HCT116 (cell line): Measurements from ENCODE around the gene CCDC107. TPM values are rescaled to one million over a fixed set of nuclear protein-coding genes. Genes with fewer than 3 reads are reported as not detected.
A peak's percentile ranks its signal among the peaks of the same experiment; 100 is the strongest.

Source experiments
- ATAC-seq: fragments of 200-7000 bp; cut with Tn5 transposase; 2 replicates; pipeline ENCODE4 v1.9.1; 2020; ENCODE audit warnings: mild to moderate bottlenecking, moderate library complexity
- BruUV-seq: library from RNA; stranded (reverse); fragments of 400-500 nt; replicated peaks from 2 replicates; lab custom pipeline; 2021; lab: Mats Ljungman, UMichigan
- CTCF ChIA-PET: fragments of 300-600 bp; sonication (Branson Sonifier 250); formaldehyde crosslinking; loops from one replicate; lab custom pipeline; 2021; ENCODE audit warnings: antibody characterized with exemption; lab: Charles Lee
- POLR2A ChIA-PET: fragments of 300-600, 350-600 bp; sonication (Branson Sonifier 250); formaldehyde crosslinking; loops from one replicate; lab custom pipeline; 2021; ENCODE audit warnings: antibody characterized with exemption; lab: Charles Lee
- RAD21 ChIA-PET, 2 experiments: fragments of 300-600 bp; sonication (Branson Sonifier 250); formaldehyde crosslinking; loops; one replicate each; lab custom pipeline; 2023; ENCODE audit warnings: low total read pairs in 2 of 2; ENCODE audit not compliant: uncharacterized antibody in 2 of 2, unreplicated experiment in 2 of 2, low non-redundant PET in 1 of 2; lab: Charles Lee
- DNase-seq: peaks from one replicate; pipeline ENCODE4 v3.0.0-alpha.2; 2010; ENCODE audit warnings: low read depth, low spot score
- H2AFZ ChIP-seq: fragments of 200-600 bp; shearing (Covaris generic), sonication (generic); 2 replicates; pipeline ENCODE4 v1.6.1; 2017; ENCODE audit warnings: low read depth, mixed run types, mixed read lengths, antibody characterized with exemption, low read length; ENCODE audit not compliant: poor library complexity, severe bottlenecking
- H3K27ac ChIP-seq: 2 replicates; pipeline ENCODE4 v1.5.1; 2012; ENCODE audit warnings: low read depth, low read length
- H3K27me3 ChIP-seq: fragments of 200-600 bp; sonication (generic); 2 replicates; pipeline ENCODE4 v1.6.1; 2016; ENCODE audit warnings: mixed run types, low read length, mixed read lengths; ENCODE audit not compliant: insufficient read depth
- H3K36me3 ChIP-seq, 2 experiments: fragments of 200-500 bp in 1 of 2; fragments of 200-600 bp in 1 of 2; sonication (Bioruptor generic) in 1 of 2; sonication (generic) in 1 of 2; 2 replicates each; pipeline versions ENCODE4 v1.5.1 to v1.6.1; 2014 to 2016; ENCODE audit warnings: low read length in 2 of 2, inconsistent platforms in 1 of 2, mixed read lengths in 1 of 2, mixed run types in 1 of 2; ENCODE audit not compliant: insufficient read depth in 2 of 2, control insufficient read depth in 1 of 2
- H3K4me1 ChIP-seq, 2 experiments: fragments of 200-600 bp in 1 of 2; sonication (generic) in 1 of 2; 2 replicates each; pipeline versions ENCODE4 v1.5.1 to v1.6.1; 2012 to 2017; ENCODE audit warnings: low read length in 2 of 2, inconsistent platforms in 1 of 2, mild to moderate bottlenecking in 1 of 2, mixed read lengths in 1 of 2, mixed run types in 1 of 2, moderate library complexity in 1 of 2; ENCODE audit not compliant: insufficient read depth in 2 of 2, control insufficient read depth in 1 of 2
- H3K4me2 ChIP-seq: fragments of 200-600 bp; sonication (generic); 2 replicates; pipeline ENCODE4 v1.6.1; 2017; ENCODE audit warnings: mixed run types, low read length, mixed read lengths
- H3K4me3 ChIP-seq, 2 experiments: fragments of 200-600 bp in 1 of 2; sonication (generic) in 1 of 2; replicated peaks in 1 of 2; 2 replicates each; pipeline ENCODE4 v1.5.1; 2011 to 2016; ENCODE audit warnings: low read length in 2 of 2, control low read depth in 1 of 2, low read depth in 1 of 2, mild to moderate bottlenecking in 1 of 2, mixed read lengths in 1 of 2, mixed run types in 1 of 2
- H3K79me2 ChIP-seq: fragments of 200-600 bp; sonication (generic); 2 replicates; pipeline ENCODE4 v1.6.1; 2017; ENCODE audit warnings: mild to moderate bottlenecking, mixed run types, low read length, moderate library complexity, mixed read lengths; ENCODE audit not compliant: insufficient read depth
- H3K9ac ChIP-seq: fragments of 200-600 bp; sonication (generic); 2 replicates; pipeline ENCODE4 v1.6.1; 2016; ENCODE audit warnings: low read length, mixed read lengths
- H3K9me2 ChIP-seq: fragments of 200-600 bp; sonication (generic), shearing (Covaris generic); 2 replicates; pipeline ENCODE4 v1.6.1; 2017; ENCODE audit warnings: mixed run types, mild to moderate bottlenecking, moderate library complexity; ENCODE audit not compliant: insufficient read depth
- H3K9me3 ChIP-seq, 2 experiments: fragments of 200-500 bp in 1 of 2; fragments of 200-600 bp in 1 of 2; sonication (Bioruptor generic) in 1 of 2; sonication (generic) in 1 of 2; 2 replicates each; pipeline ENCODE4 v1.6.1; 2014 to 2017; ENCODE audit warnings: low read length in 2 of 2, mixed read lengths in 2 of 2, inconsistent platforms in 1 of 2, low read depth in 1 of 2, mild to moderate bottlenecking in 1 of 2, mixed run types in 1 of 2, moderate library complexity in 1 of 2; ENCODE audit not compliant: control insufficient read depth in 1 of 2, insufficient read depth in 1 of 2
- H4K20me1 ChIP-seq: fragments of 200-600 bp; sonication (generic), shearing (Covaris generic); 2 replicates; pipeline ENCODE4 v1.6.1; 2017; ENCODE audit warnings: mixed run types, mild to moderate bottlenecking, moderate library complexity; ENCODE audit not compliant: insufficient read depth
- CEBPB ChIP-seq: IDR thresholded peaks from 2 replicates; pipeline ENCODE4 v1.6.1; 2012; ENCODE audit warnings: low read depth
- ELF1 ChIP-seq: IDR thresholded peaks from 2 replicates; pipeline ENCODE4 v1.6.1; 2012; ENCODE audit warnings: low read depth, borderline replicate concordance
- FOSL1 ChIP-seq: IDR thresholded peaks from 2 replicates; pipeline ENCODE4 v1.6.1; 2012; ENCODE audit warnings: low read depth
- JUND ChIP-seq: IDR thresholded peaks from 2 replicates; pipeline ENCODE4 v1.6.1; 2012
- POLR2A ChIP-seq: IDR thresholded peaks from 2 replicates; pipeline ENCODE4 v1.7.0; 2011; ENCODE audit warnings: borderline replicate concordance; ENCODE audit not compliant: insufficient read depth, insufficient read length; ENCODE audit errors: extremely low read depth
- RAD21 ChIP-seq: IDR thresholded peaks from 2 replicates; pipeline ENCODE4 v1.6.1; 2012; ENCODE audit warnings: low read depth, mild to moderate bottlenecking
- YY1 ChIP-seq: IDR thresholded peaks from 2 replicates; pipeline ENCODE4 v1.6.1; 2011; ENCODE audit warnings: low read length, low read depth, moderate library complexity, mild to moderate bottlenecking; ENCODE audit not compliant: insufficient replicate concordance; ENCODE audit errors: extremely low read depth
- ZNF274 ChIP-seq: fragments of 200-500 bp; sonication (Bioruptor generic); IDR thresholded peaks from 2 replicates; pipeline ENCODE4 v1.6.1; 2014; ENCODE audit warnings: mild to moderate bottlenecking, low read depth, low read length, inconsistent platforms
- intact Hi-C: fragments of 100-400 bp; cut with micrococcal nuclease; formaldehyde crosslinking; loops from 2 replicates; pipeline ENCODE4 v1.10.0; 2022
- total RNA-seq: library from RNA; stranded (reverse); gene quantifications from one replicate; pipeline ENCODE4 v1.2.1, GENCODE V29; 2021; ENCODE audit not compliant: unreplicated experiment
- TF ChIP-seq, protein P1 (sequence below): IDR thresholded peaks from 2 replicates; pipeline ENCODE4 v1.6.1; 2011; ENCODE audit warnings: mild to moderate bottlenecking, low read length, moderate library complexity; ENCODE audit not compliant: insufficient replicate concordance; ENCODE audit errors: extremely low read depth
- TF ChIP-seq, protein P2 (sequence below): IDR thresholded peaks from 2 replicates; pipeline ENCODE4 v1.6.1; 2012
- TF ChIP-seq, protein P3 (sequence below), 3 experiments: fragments of 200-600 bp in 1 of 3; sonication (generic) in 1 of 3; IDR thresholded peaks in 2 of 3; conservative IDR thresholded peaks in 1 of 3; 2 replicates each; pipeline ENCODE4 v1.5.1; 2012 to 2017; ENCODE audit warnings: low read depth in 2 of 3, low read length in 2 of 3, antibody characterized with exemption in 1 of 3, borderline replicate concordance in 1 of 3, control low read depth in 1 of 3, mild to moderate bottlenecking in 1 of 3, mixed read lengths in 1 of 3, mixed run types in 1 of 3, moderate library complexity in 1 of 3; ENCODE audit not compliant: insufficient read depth in 1 of 3

The CCDC107 gene
- total RNA-seq, 1 experiment from 2014 or later = 11.1 TPM

DNA sequence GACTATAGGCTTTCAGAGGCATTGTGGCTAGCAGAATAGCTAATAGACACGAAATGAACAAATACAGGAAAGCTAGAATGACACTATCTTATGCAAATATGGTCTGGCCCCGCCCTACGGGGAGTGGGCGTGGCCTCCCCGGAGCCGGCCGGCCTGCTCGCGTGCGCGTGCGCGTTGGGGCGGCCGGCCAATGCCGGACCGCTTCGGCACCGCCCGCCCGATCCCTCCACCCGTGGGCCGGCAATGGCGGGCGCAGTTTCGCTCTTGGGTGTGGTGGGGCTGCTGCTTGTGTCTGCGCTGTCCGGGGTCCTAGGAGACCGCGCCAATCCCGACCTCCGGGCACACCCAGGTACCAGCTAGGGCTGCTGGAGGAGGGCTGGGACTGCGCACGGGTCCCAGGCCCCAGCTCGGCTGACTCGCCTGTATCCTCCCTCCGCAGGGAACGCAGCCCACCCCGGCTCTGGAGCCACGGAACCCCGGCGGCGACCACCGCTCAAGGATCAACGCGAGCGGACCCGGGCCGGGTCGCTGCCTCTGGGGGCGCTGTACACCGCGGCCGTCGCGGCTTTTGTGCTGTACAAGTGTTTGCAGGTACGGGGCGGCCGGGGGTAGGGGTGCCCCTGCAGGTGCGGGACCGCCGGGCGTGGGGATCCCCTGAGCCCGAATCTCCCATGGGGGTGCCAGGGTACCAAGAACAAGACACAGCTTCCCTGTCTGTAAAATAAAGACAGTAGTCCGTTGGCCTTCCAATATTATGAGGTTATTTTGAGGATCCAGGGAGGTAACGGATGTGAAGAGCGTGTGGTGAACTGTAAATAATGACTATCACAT, at the start of gene CCDC107 (continued):
- TF ChIP-seq, protein P1, sequence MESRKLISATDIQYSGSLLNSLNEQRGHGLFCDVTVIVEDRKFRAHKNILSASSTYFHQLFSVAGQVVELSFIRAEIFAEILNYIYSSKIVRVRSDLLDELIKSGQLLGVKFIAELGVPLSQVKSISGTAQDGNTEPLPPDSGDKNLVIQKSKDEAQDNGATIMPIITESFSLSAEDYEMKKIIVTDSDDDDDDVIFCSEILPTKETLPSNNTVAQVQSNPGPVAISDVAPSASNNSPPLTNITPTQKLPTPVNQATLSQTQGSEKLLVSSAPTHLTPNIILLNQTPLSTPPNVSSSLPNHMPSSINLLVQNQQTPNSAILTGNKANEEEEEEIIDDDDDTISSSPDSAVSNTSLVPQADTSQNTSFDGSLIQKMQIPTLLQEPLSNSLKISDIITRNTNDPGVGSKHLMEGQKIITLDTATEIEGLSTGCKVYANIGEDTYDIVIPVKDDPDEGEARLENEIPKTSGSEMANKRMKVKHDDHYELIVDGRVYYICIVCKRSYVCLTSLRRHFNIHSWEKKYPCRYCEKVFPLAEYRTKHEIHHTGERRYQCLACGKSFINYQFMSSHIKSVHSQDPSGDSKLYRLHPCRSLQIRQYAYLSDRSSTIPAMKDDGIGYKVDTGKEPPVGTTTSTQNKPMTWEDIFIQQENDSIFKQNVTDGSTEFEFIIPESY = no peak
- TF ChIP-seq POLR2A (peak; percentile 74), CEBPB (no peak), RAD21 (no peak), JUND (no peak), YY1 (peak; percentile 87)
- TF ChIP-seq, all 23 proteins: peak for 5

DNA sequence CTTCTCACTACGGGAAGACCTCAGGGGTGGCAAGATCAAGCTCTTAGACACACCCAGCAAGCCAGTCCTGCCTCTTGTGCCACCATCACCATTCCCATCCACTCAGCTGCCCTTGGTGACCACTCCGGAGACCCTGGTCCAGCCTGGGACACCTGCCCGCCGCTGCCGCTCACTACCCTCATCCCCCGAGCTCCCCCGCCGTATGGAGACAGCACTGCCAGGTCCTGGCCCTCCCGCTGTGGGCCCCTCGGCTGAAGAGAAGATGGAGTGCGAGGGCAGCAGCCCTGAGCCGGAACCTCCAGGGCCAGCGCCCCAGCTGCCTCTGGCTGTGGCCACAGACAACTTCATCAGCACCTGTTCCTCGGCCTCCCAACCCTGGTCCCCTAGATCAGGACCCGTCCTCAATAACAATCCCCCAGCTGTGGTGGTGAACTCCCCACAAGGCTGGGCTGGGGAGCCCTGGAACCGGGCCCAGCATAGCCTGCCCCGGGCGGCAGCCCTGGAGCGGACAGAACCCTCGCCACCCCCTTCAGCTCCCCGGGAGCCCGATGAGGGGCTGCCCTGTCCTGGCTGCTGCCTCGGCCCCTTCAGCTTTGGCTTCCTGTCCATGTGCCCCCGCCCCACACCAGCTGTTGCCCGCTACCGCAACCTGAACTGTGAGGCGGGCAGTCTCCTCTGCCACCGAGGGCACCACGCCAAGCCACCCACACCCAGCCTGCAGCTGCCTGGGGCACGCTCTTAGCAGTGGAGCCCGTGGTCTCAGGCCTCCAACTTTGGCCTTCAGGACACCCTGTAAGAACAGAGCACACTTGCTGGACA, 48.9 kb upstream of the CCDC107 start:
- H3K4me1 ChIP-seq = peaks cover 6 to 19% of the 10 kb centered on the region in 2 experiments; a peak in 3 of 4 replicates
- DNase-seq = no peak
- intact Hi-C loops = no loop called here
- no peaks in the 10 kb centered on the region for H4K20me1 ChIP-seq
- no peak overlapping the region for H3K4me2 ChIP-seq
- no TSS peak for BruUV-seq
- H3K27ac ChIP-seq = no peak overlapping the region
- no peaks in the 10 kb centered on the region for H3K9me2 ChIP-seq
- TF ChIP-seq JUND = no peak
- TF ChIP-seq, protein P2, sequence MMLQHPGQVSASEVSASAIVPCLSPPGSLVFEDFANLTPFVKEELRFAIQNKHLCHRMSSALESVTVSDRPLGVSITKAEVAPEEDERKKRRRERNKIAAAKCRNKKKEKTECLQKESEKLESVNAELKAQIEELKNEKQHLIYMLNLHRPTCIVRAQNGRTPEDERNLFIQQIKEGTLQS = no peak
- TF ChIP-seq FOSL1 = no peak
- no peak for TF ChIP-seq RAD21
- no peak for TF ChIP-seq ELF1
- TF ChIP-seq POLR2A = no peak
- TF ChIP-seq, protein P1 = no peak
- no peak for TF ChIP-seq ZNF274
- TF ChIP-seq, protein P3, sequence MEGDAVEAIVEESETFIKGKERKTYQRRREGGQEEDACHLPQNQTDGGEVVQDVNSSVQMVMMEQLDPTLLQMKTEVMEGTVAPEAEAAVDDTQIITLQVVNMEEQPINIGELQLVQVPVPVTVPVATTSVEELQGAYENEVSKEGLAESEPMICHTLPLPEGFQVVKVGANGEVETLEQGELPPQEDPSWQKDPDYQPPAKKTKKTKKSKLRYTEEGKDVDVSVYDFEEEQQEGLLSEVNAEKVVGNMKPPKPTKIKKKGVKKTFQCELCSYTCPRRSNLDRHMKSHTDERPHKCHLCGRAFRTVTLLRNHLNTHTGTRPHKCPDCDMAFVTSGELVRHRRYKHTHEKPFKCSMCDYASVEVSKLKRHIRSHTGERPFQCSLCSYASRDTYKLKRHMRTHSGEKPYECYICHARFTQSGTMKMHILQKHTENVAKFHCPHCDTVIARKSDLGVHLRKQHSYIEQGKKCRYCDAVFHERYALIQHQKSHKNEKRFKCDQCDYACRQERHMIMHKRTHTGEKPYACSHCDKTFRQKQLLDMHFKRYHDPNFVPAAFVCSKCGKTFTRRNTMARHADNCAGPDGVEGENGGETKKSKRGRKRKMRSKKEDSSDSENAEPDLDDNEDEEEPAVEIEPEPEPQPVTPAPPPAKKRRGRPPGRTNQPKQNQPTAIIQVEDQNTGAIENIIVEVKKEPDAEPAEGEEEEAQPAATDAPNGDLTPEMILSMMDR (IDR thresholded peaks at IDR 0.05 in 2 of 3, conservative IDR thresholded peaks at IDR 0.05 in 1 of 3; ENCODE audit: borderline replicate concordance in 1 of 3, insufficient read depth in 1 of 3, low read depth in 2 of 3, low read length in 2 of 3) = no peak
- H3K9me3 ChIP-seq = no peaks in the 10 kb centered on the region
- no peaks in the 10 kb centered on the region for H3K27me3 ChIP-seq
- H3K79me2 ChIP-seq = peaks cover 16% of the 10 kb centered on the region; the same call in 1 of the 2 replicates
- H3K9ac ChIP-seq = no peak overlapping the region
- ChIA-PET CTCF (no interaction called here), RAD21 (no interaction called here), POLR2A (no interaction called here)
- H2AFZ ChIP-seq = no peak overlapping the region
- H3K36me3 ChIP-seq = peaks cover 3 to 12% of the 10 kb centered on the region in 2 experiments; a peak in 3 of 4 replicates
- H3K4me3 ChIP-seq = no peak overlapping the region
- no peak for ATAC-seq
